Activated naive CD8-positive, alpha-beta T cell treated with anti-CD3 and anti-CD28 coated beads, Interleukin-2, amount 50 U/mL, for 24 hours (primary cell): ENCODE data around the gene DPYSL5.

Experiments
- ATAC-seq: fragments of 150-1000 bp; cut with Tn5 transposase; one replicate; pipeline ENCODE4 v1.10.0; 2021
- DNase-seq: peaks from one replicate; pipeline ENCODE4 v3.0.0; 2021
- H3K27ac Mint-ChIP-seq: one replicate; pipeline ENCODE4 v1.8.0; 2021; ENCODE audit warnings: mild to moderate bottlenecking, mixed read lengths
- H3K27me3 Mint-ChIP-seq: one replicate; pipeline ENCODE4 v1.8.0; 2021; ENCODE audit warnings: mixed read lengths
- H3K36me3 Mint-ChIP-seq: one replicate; pipeline ENCODE4 v1.8.0; 2021; ENCODE audit warnings: low read depth, mixed read lengths
- H3K4me1 Mint-ChIP-seq: one replicate; pipeline ENCODE4 v1.8.0; 2021; ENCODE audit warnings: mixed read lengths
- H3K4me3 Mint-ChIP-seq: one replicate; pipeline ENCODE4 v1.8.0; 2021; ENCODE audit warnings: mild to moderate bottlenecking, moderate library complexity, mixed read lengths
- H3K9me3 Mint-ChIP-seq: one replicate; pipeline ENCODE4 v1.8.0; 2021; ENCODE audit warnings: mixed read lengths

The DPYSL5 gene

GRCh38 chr2:26897807-26898479 is 50.0 kb downstream of the DPYSL5 start:
- no peak for ATAC-seq
- no peak for DNase-seq
- no peak overlapping the region for H3K4me3 Mint-ChIP-seq
- peaks cover 8% of the 10 kb centered on the region for H3K27me3 Mint-ChIP-seq
- H3K36me3 Mint-ChIP-seq: no peaks in the 10 kb centered on the region
- no peak overlapping the region for H3K27ac Mint-ChIP-seq
- H3K9me3 Mint-ChIP-seq: no peaks in the 10 kb centered on the region
- no peaks in the 10 kb centered on the region for H3K4me1 Mint-ChIP-seq

GRCh38 chr2:26898480-26899078 is 50.6 kb downstream of the DPYSL5 start:
- DNase-seq (no peak), ATAC-seq (no peak)
- no peaks in the 10 kb centered on the region for H3K9me3 Mint-ChIP-seq
- no peak overlapping the region for H3K4me3 Mint-ChIP-seq
- H3K27me3 Mint-ChIP-seq: peaks cover 8% of the 10 kb centered on the region
- H3K27ac Mint-ChIP-seq: no peak overlapping the region
- H3K36me3 Mint-ChIP-seq: no peaks in the 10 kb centered on the region
- no peaks in the 10 kb centered on the region for H3K4me1 Mint-ChIP-seq

DNA sequence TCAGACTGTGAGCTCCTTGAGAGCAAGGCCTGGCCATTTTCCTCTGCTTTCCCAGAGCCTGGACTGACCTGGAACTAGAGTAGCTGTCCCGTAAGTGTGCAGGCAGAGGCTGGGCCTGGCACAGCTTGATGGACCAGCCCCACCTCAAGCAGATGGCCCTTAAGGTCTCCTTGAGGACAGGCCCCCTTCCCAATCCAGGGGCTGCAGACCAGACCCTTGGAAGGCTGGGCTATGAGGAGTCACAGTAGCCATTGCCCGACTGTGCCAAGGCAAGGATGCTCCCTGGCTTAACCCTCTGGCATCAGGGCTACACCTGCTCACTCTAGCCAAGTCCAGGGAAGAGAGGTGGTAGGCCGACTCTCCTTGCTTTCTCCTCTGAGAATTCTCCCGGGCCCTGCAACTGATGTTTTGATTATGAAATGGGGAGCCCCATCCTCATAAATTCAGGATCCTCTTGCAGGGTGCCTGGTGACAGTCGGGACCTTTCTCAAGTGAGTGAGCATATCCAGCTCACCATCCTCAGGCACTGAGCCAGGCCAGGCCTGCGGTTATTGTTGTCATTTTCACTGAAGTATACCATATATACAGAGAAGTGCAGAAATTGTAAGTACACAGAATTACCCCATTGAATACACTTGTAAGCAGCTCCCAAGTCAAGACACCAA is 51.7 kb downstream of the DPYSL5 start:
- no peaks in the 10 kb centered on the region for H3K4me1 Mint-ChIP-seq
- no peak overlapping the region for H3K27ac Mint-ChIP-seq
- ATAC-seq (no peak), DNase-seq (no peak)
- peaks cover 8% of the 10 kb centered on the region for H3K27me3 Mint-ChIP-seq
- no peaks in the 10 kb centered on the region for H3K36me3 Mint-ChIP-seq
- no peaks in the 10 kb centered on the region for H3K9me3 Mint-ChIP-seq
- H3K4me3 Mint-ChIP-seq: no peak overlapping the region

DNA sequence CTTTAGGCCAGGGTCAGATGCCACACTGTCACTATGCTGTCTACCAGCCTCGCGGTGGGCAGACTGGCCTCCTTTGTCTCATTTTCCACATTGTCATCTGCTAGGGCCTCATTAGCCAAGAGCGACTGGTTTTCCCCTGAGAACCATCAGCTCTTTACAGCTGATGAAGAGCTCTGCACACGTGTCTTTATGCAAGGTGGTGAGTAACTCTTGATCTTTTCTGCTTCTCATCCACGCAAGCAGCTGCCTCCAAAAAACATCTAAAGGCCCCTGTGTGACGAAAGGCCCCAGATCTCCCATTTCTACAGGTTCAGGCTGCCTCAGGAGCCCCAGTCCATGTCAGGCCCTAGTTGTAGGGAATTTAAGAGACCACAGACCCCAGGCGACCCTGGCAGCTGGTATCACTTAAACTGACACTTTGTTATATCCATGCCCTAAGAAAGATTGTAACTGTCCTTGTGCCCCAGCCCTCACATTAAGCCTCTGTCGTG is 52.9 kb downstream of the DPYSL5 start:
- Mint-ChIP-seq H3K27me3 (peaks cover 6% of the 10 kb centered on the region), H3K9me3 (no peaks in the 10 kb centered on the region), H3K4me3 (no peak overlapping the region), H3K27ac (no peak overlapping the region), H3K4me1 (no peaks in the 10 kb centered on the region), H3K36me3 (no peaks in the 10 kb centered on the region)
- DNase-seq (no peak), ATAC-seq (no peak)

DNA sequence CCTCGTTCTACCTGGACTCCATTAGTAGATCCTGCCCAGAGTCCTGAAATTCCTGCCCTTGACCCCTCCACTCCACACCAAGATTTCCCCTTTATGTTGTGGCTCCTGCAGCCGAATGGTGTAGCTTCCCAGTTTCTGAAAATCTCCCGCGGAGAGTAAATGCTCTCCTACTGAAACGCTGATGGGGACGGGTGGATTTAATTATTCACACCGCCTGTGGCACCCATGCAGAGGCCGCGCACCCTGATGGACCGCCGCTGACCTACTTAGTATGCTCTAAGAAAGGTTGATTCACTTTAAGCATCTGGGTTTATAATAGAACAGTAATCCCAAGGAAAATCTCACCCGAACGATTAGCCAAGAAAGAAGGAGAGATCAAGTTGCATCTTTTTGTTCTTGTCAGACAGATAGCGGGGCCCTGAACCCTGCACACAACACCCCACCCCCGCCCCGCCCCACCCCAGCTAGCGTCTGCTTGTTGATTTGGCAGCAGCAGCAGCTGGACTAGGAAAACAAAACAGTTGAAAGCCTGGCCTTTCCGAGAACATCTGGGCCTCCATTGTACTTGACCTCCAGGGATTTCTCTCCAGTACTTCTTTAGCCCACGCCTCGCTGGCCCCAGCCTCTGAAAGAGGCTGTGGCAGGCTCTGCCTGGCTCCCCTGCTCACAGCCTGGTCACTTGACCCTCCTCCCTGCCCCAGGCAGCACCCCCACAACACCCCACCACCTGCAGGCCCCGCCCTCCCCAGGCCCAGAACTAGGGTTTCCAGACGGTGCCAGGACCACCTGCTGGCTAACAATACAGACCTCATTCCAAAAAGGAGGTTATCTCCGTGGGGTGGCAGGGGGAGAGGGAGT is 53.6 kb downstream of the DPYSL5 start:
- Mint-ChIP-seq H3K9me3 (no peaks in the 10 kb centered on the region), H3K27ac (no peak overlapping the region), H3K4me1 (no peaks in the 10 kb centered on the region), H3K36me3 (no peaks in the 10 kb centered on the region), H3K27me3 (peaks cover 4% of the 10 kb centered on the region), H3K4me3 (no peak overlapping the region)
- DNase-seq: no peak
- ATAC-seq: no peak

DNA sequence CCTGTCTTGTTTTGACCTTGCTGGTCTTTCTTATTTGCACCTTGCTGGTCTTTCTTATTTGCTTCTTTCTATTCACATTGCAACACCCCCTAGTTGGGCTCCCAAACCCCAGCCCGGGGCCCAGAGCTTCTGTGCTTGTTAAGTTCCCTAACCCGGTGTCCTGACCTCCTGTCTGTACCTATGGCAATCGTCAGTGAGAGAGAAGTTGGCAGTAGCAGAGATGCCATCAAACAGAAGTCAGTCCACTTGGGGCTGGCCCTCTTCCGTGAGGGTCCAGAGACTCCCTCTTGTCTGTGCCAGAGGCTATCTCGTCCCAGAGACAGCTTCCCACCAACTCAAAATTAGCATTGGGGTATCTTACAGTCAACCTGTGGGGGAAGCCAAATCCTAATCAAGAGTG is 55.7 kb downstream of the DPYSL5 start:
- Mint-ChIP-seq H3K36me3 (no peaks in the 10 kb centered on the region), H3K27ac (no peak overlapping the region), H3K4me1 (no peaks in the 10 kb centered on the region), H3K9me3 (no peaks in the 10 kb centered on the region), H3K4me3 (no peak overlapping the region), H3K27me3 (peaks cover 5% of the 10 kb centered on the region)
- ATAC-seq (no peak), DNase-seq (no peak)

DNA sequence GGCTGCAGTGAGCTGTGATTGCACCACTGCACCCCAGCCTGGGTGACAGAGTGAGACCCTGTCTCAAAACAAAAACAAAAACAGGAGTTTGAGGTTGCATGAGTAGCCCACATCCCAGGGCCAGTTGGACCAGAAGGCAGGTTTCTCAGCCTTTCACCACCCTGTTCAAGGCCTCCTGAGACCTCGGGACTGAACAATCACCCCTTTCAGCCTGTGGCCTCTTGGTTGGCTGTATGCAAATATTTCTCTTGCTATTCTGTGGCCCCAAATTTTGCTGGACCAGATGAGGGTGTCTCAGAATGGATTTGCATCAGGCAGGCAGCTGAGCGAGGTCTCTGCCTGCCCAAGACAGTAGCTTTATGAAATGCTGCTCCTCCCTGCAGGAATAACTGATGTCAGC is 56.9 kb downstream of the DPYSL5 start:
- ATAC-seq (no peak), DNase-seq (no peak)
- Mint-ChIP-seq H3K4me1 (no peaks in the 10 kb centered on the region), H3K36me3 (no peaks in the 10 kb centered on the region), H3K9me3 (no peaks in the 10 kb centered on the region), H3K27me3 (peaks cover 8% of the 10 kb centered on the region), H3K27ac (no peak overlapping the region), H3K4me3 (no peak overlapping the region)

GRCh38 chr2:26905341-26906198 is 57.6 kb downstream of the DPYSL5 start:
- Mint-ChIP-seq H3K9me3 (no peaks in the 10 kb centered on the region), H3K27me3 (peaks cover 8% of the 10 kb centered on the region), H3K36me3 (no peaks in the 10 kb centered on the region), H3K4me3 (no peak overlapping the region), H3K4me1 (no peaks in the 10 kb centered on the region), H3K27ac (no peak overlapping the region)
- ATAC-seq: no peak
- DNase-seq: no peak

- H3K4me3 Mint-ChIP-seq: no peak overlapping the region
- H3K4me1 Mint-ChIP-seq: no peaks in the 10 kb centered on the region
- H3K27ac Mint-ChIP-seq: no peak overlapping the region
- DNase-seq (no peak), ATAC-seq (no peak)
- H3K9me3 Mint-ChIP-seq: no peaks in the 10 kb centered on the region
- H3K36me3 Mint-ChIP-seq: no peaks in the 10 kb centered on the region
- peaks cover 11% of the 10 kb centered on the region for H3K27me3 Mint-ChIP-seq
These were observed 59.5 kb downstream of the DPYSL5 start for GRCh38 chr2:26907416-26907815.

DNA sequence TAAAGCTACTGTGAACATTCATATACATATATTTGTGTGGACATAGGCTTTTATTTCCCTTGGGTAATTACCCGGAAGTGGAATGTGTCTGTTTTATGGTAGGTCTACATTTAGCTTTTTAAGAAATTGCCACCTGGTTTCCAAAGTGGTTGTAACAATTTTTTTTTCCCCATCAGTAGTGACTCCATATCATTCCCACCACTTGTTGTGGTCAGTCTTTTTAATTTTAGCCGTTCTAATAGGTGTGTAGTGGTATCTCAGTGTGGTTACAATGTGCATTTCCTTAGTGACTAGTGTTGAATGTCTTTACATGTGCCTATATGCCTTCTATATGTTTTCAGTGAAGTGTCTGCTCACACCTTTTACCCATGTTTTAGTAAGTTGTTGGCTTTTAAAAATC is 62.2 kb downstream of the DPYSL5 start:
- H3K4me1 Mint-ChIP-seq: no peaks in the 10 kb centered on the region
- no peak overlapping the region for H3K27ac Mint-ChIP-seq
- no peak for DNase-seq
- H3K4me3 Mint-ChIP-seq: no peak overlapping the region
- H3K27me3 Mint-ChIP-seq: peaks cover 14% of the 10 kb centered on the region
- no peak for ATAC-seq
- no peaks in the 10 kb centered on the region for H3K9me3 Mint-ChIP-seq
- H3K36me3 Mint-ChIP-seq: no peaks in the 10 kb centered on the region

DNA sequence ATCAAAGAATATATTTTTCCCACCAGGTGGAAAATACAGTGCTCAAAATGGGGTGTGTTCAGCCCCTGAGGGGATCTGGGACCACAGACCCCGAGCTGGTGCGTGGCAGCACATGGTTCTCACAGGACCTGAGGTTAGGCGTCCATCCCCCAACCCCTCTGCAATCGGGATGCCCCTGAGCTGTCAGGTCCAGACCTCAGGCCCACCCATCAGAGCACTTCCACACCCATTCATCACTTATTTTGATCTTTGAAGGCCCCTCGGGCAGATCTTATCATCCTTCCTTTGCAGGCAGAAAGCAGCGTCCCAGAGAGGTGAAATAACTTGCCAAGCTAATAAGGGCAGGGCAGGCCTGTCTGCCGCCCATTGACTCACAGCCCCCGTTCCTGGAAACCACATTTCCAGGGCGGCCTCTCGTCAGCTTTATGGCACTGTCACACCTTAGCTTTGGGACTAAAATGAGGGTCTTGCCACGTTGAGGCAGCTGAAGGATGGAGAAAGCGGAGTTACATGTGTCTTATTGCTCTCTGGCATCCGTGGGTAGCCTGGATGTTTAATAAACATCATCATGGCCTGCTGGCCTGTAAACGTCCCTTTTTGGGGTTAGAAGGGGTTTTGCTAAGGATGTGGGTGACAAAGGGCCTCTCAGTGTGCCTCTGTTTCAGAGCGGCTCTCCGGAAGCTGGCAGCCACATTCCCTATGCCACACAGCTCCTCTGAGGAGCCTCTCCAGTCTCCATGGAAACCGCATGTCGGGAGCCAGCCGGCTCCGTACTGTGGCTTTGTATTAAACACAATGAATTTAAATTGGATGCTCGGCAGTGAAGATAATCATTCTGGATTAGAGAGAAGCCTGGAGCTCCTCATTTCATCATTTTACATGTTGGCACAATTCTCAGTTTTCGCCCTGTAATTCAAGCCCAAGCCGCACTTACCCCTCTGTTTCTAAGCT is 64.3 kb downstream of the DPYSL5 start:
- Mint-ChIP-seq H3K36me3 (no peaks in the 10 kb centered on the region), H3K4me1 (no peaks in the 10 kb centered on the region), H3K27me3 (peaks cover 14% of the 10 kb centered on the region), H3K4me3 (no peak overlapping the region), H3K27ac (no peak overlapping the region), H3K9me3 (no peaks in the 10 kb centered on the region)
- ATAC-seq (no peak), DNase-seq (no peak)

DNA sequence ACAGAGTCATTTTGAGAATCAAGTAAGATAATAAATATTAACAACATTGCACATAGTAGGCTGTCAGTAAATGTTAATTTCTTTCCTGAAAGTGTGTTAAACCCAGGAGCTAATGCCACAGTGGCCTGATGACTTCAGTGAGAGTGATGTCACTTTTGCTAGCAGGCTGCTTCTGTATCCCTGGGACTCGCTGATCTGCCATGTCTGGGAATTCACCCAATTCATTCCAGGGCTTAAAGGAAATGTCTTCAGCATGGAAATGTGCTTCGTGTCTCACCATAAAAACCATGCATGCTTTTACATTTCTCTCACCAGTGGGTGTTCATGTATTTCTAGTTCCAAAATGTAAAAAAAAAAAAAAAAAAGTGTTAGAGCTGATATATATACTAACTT is 65.7 kb downstream of the DPYSL5 start:
- Mint-ChIP-seq H3K36me3 (no peaks in the 10 kb centered on the region), H3K27ac (no peak overlapping the region), H3K4me1 (no peaks in the 10 kb centered on the region), H3K9me3 (no peaks in the 10 kb centered on the region), H3K4me3 (no peak overlapping the region), H3K27me3 (peaks cover 9% of the 10 kb centered on the region)
- ATAC-seq (no peak), DNase-seq (no peak)

GRCh38 chr2:26913999-26914658 is 66.2 kb downstream of the DPYSL5 start:
- Mint-ChIP-seq H3K27ac (no peak overlapping the region), H3K4me1 (no peaks in the 10 kb centered on the region), H3K36me3 (no peaks in the 10 kb centered on the region), H3K9me3 (no peaks in the 10 kb centered on the region), H3K27me3 (peaks cover 6% of the 10 kb centered on the region), H3K4me3 (no peak overlapping the region)
- no peak for ATAC-seq
- DNase-seq: no peak
